Gastrocnemius medialis (tissue), 4 donors: ENCODE data around the gene KAZN.

Source experiments
- CTCF ChIP-seq, 5 experiments: fragments of 450-650 bp in 3 of 5; fragments of 200-600 bp in 2 of 5; sonication (generic) in 2 of 5; IDR thresholded peaks in 4 of 5; conservative IDR thresholded peaks in 1 of 5; 1 replicate in 4 of 5; 2 replicates in 1 of 5; pipeline ENCODE4 v1.5.1; 2016 to 2019; ENCODE audit warnings: antibody characterized with exemption in 5 of 5, mild to moderate bottlenecking in 3 of 5, moderate library complexity in 3 of 5
- POLR2A ChIP-seq, 2 donors: fragments of 450-650 bp; IDR thresholded peaks; one replicate each; pipeline ENCODE4 v1.6.1; 2017; ENCODE audit warnings: antibody characterized with exemption in 2 of 2, mild to moderate bottlenecking in 2 of 2, moderate library complexity in 2 of 2

- TF ChIP-seq CTCF (IDR thresholded peaks at IDR 0.05 in 4 of 5, conservative IDR thresholded peaks at IDR 0.05 in 1 of 5): no peak
- no peak for TF ChIP-seq POLR2A (IDR thresholded peaks at IDR 0.05)
These were observed 504.2 kb downstream of the KAZN start for GRCh38 chr1:15102646-15103045.
